NT2/D1 (cell line): Measurements from ENCODE around the gene DAAM1.
A peak's percentile ranks its signal among the peaks of the same experiment; 100 is the strongest.

Source experiments
- DNase-seq: peaks from one replicate; pipeline ENCODE4 v3.0.0-alpha.2; 2011; ENCODE audit warnings: low read depth, low spot score
- H3K27me3 ChIP-seq: 2 replicates; pipeline ENCODE4 v1.6.0; 2011; ENCODE audit warnings: mild to moderate bottlenecking; ENCODE audit not compliant: insufficient read length, insufficient read depth
- H3K36me3 ChIP-seq: 2 replicates; pipeline ENCODE4 v1.6.1; 2011; ENCODE audit warnings: mild to moderate bottlenecking, low read length, mixed read lengths; ENCODE audit not compliant: insufficient read depth, insufficient read length
- H3K4me1 ChIP-seq: 2 replicates; pipeline ENCODE4 v1.5.1; 2011; ENCODE audit not compliant: insufficient read depth, insufficient read length
- H3K4me3 ChIP-seq: 2 replicates; pipeline ENCODE4 v1.5.1; 2011; ENCODE audit warnings: low read depth; ENCODE audit not compliant: insufficient read length
- H3K9ac ChIP-seq: 2 replicates; pipeline ENCODE4 v1.6.0; 2011; ENCODE audit warnings: low read depth; ENCODE audit not compliant: insufficient read length
- H3K9me3 ChIP-seq: 2 replicates; pipeline ENCODE4 v1.5.1; 2011; ENCODE audit warnings: mild to moderate bottlenecking, low read length; ENCODE audit not compliant: insufficient read depth
- SUZ12 ChIP-seq: IDR thresholded peaks from 2 replicates; pipeline ENCODE4 v1.6.1; 2011; ENCODE audit not compliant: insufficient read length, insufficient read depth; ENCODE audit errors: extremely low read depth
- YY1 ChIP-seq: IDR thresholded peaks from 2 replicates; pipeline ENCODE4 v1.6.1; 2011; ENCODE audit not compliant: insufficient read length, insufficient read depth
- ZNF274 ChIP-seq: IDR thresholded peaks from 2 replicates; pipeline ENCODE4 v1.6.1; 2011; ENCODE audit warnings: mild to moderate bottlenecking, low read depth, low read length

The DAAM1 gene

GRCh38 chr14:59217011-59217410 lies 28.5 kb downstream of the DAAM1 start:
- no peaks in the 10 kb centered on the region for H3K4me1 ChIP-seq
- TF ChIP-seq SUZ12 (no peak), ZNF274 (no peak), YY1 (no peak)
- H3K36me3 ChIP-seq: no peaks in the 10 kb centered on the region
- no peaks in the 10 kb centered on the region for H3K27me3 ChIP-seq
- H3K9me3 ChIP-seq: no peaks in the 10 kb centered on the region
- no peak for DNase-seq
- H3K9ac ChIP-seq: no peak overlapping the region
- no peak overlapping the region for H3K4me3 ChIP-seq

- peaks cover 7% of the 10 kb centered on the region for H3K36me3 ChIP-seq
- H3K9me3 ChIP-seq: no peaks in the 10 kb centered on the region
- TF ChIP-seq YY1 (no peak), SUZ12 (no peak), ZNF274 (no peak)
- no peaks in the 10 kb centered on the region for H3K27me3 ChIP-seq
- no peak overlapping the region for H3K9ac ChIP-seq
- no peak overlapping the region for H3K4me3 ChIP-seq
- H3K4me1 ChIP-seq: no peaks in the 10 kb centered on the region
- peak; percentile 13 for DNase-seq
Observed at GRCh38 chr14:59221568-59221967, 33.1 kb downstream of the DAAM1 start.

GRCh38 chr14:59224341-59224740 lies 35.9 kb downstream of the DAAM1 start:
- Histone ChIP-seq H3K27me3 (no peaks in the 10 kb centered on the region), H3K9ac (no peak overlapping the region), H3K4me1 (no peaks in the 10 kb centered on the region), H3K4me3 (no peak overlapping the region), H3K36me3 (peaks cover 7% of the 10 kb centered on the region), H3K9me3 (no peaks in the 10 kb centered on the region)
- no peak for DNase-seq
- no peak for TF ChIP-seq YY1
- no peak for TF ChIP-seq ZNF274
- TF ChIP-seq SUZ12: no peak

GRCh38 chr14:59225281-59225680 lies 36.8 kb downstream of the DAAM1 start:
- no peak for DNase-seq
- Histone ChIP-seq H3K4me3 (no peak overlapping the region), H3K27me3 (no peaks in the 10 kb centered on the region), H3K9ac (no peak overlapping the region), H3K9me3 (no peaks in the 10 kb centered on the region), H3K4me1 (no peaks in the 10 kb centered on the region), H3K36me3 (peaks cover 7% of the 10 kb centered on the region)
- TF ChIP-seq SUZ12 (no peak), YY1 (no peak), ZNF274 (no peak)

- H3K4me1 ChIP-seq: no peaks in the 10 kb centered on the region
- DNase-seq: no peak
- TF ChIP-seq YY1 (no peak), ZNF274 (no peak), SUZ12 (no peak)
Observed at GRCh38 chr14:59228421-59228820, 40.0 kb downstream of the DAAM1 start.

GRCh38 chr14:59229653-59230406 lies 41.4 kb downstream of the DAAM1 start:
- TF ChIP-seq ZNF274: no peak
- TF ChIP-seq YY1: no peak
- TF ChIP-seq SUZ12: no peak
- H3K9ac ChIP-seq: no peak overlapping the region
- no peak for DNase-seq
- no peaks in the 10 kb centered on the region for H3K9me3 ChIP-seq
- H3K36me3 ChIP-seq: no peaks in the 10 kb centered on the region
- H3K4me1 ChIP-seq: no peaks in the 10 kb centered on the region
- no peak overlapping the region for H3K4me3 ChIP-seq
- H3K27me3 ChIP-seq: no peaks in the 10 kb centered on the region

More at GRCh38 chr14:59228421-59228820, 40.0 kb downstream of the DAAM1 start:
- no peak overlapping the region for H3K9ac ChIP-seq
- no peaks in the 10 kb centered on the region for H3K9me3 ChIP-seq
- H3K36me3 ChIP-seq: no peaks in the 10 kb centered on the region
- H3K4me3 ChIP-seq: no peak overlapping the region
- no peaks in the 10 kb centered on the region for H3K27me3 ChIP-seq

- H3K4me3 ChIP-seq: no peak overlapping the region
- no peak overlapping the region for H3K9ac ChIP-seq
- no peaks in the 10 kb centered on the region for H3K4me1 ChIP-seq
Observed at GRCh38 chr14:59236195-59236594, 47.7 kb downstream of the DAAM1 start.

More at GRCh38 chr14:59236195-59236594, 47.7 kb downstream of the DAAM1 start:
- Histone ChIP-seq H3K36me3 (no peaks in the 10 kb centered on the region), H3K9me3 (no peaks in the 10 kb centered on the region), H3K27me3 (no peaks in the 10 kb centered on the region)
- DNase-seq: no peak
- TF ChIP-seq SUZ12: no peak
